Pancreas (tissue), 10 donors: ENCODE data around the gene KIF2C. TPM values are rescaled to one million over a fixed set of nuclear protein-coding genes. Genes with fewer than 3 reads are reported as not detected.
"Not testable (repeated sequence)": the region's sequence is repeated elsewhere in the genome, so short reads cannot be mapped to it uniquely, and the experiment has no call there.

ENCODE experiments used
- ATAC-seq, 4 donors: fragments of 200-7000 bp; cut with Tn5 transposase; one replicate each; pipeline versions ENCODE4 v1.8.0 to v1.9.1; 2020; ENCODE audit warnings: mild to moderate bottlenecking in 4 of 4, moderate library complexity in 4 of 4
- DNase-seq, 6 donors: peaks; one replicate each; pipeline ENCODE4 v3.0.0-alpha.2; 2020
- FAIRE-seq: peaks from 2 replicates; lab custom pipeline; 2012; peaks lifted over from hg19 to GRCh38; lab: Jason Lieb, UNC
- H3K27ac ChIP-seq, 4 donors: fragments of 200-600 bp; sonication (generic); 1 replicate in 3 of 4; 2 replicates in 1 of 4; pipeline versions ENCODE4 v1.5.0 to v1.8.0; 2020
- H3K27me3 ChIP-seq, 4 donors: fragments of 200-600 bp; one replicate each; pipeline ENCODE4 v1.8.0; 2021
- H3K36me3 ChIP-seq, 3 donors: fragments of 200-600 bp; sonication (generic) in 1 of 3; one replicate each; pipeline versions ENCODE4 v1.5.0 to v1.8.0; 2020 to 2021
- H3K4me1 ChIP-seq, 3 donors: fragments of 200-600 bp; one replicate each; pipeline ENCODE4 v1.8.0; 2021
- H3K4me3 ChIP-seq, 4 donors: fragments of 200-600 bp; sonication (generic) in 2 of 4; one replicate each; pipeline versions ENCODE4 v1.5.0 to v1.8.0; 2020 to 2021
- H3K9me3 ChIP-seq, 4 donors: fragments of 200-600 bp; one replicate each; pipeline ENCODE4 v1.8.0; 2021
- WGBS, 2 donors: extraction: QIAGEN DNeasy Blood & Tissue Kit; methylation state at CpG; one replicate each; pipeline ENCODE4 v1.1.7; 2013; 5-methylcytosine and 5-hydroxymethylcytosine counted together
- intact Hi-C, 3 donors: fragments of 100-400 bp; cut with DNase I; formaldehyde crosslinking; loops; one replicate each; pipeline versions ENCODE4 v1.11.1 to v1.14.2; 2022
- polyA plus RNA-seq, 2 donors: library from polyadenylated mRNA; stranded (reverse); fragments of 200-250 nt; gene quantifications; one replicate each; pipeline ENCODE4 v1.2.3, GENCODE V29; 2013
- total RNA-seq, 6 donors: library from RNA; stranded (reverse); fragmentation: NEBNext Ultra II Directional in 4 of 6; extraction: Animal tissue kit (Norgen Biotek cat#: 25700) in 4 of 6; gene quantifications; one replicate each; pipeline versions ENCODE4 v1.2.1 to v1.2.4, GENCODE V29; 2021 to 2023
- TF ChIP-seq, protein P1 (sequence below), 4 donors: fragments of 200-600 bp; sonication (generic) in 3 of 4; IDR thresholded peaks; one replicate each; pipeline versions ENCODE4 v1.5.0 to v1.8.0; 2021; ENCODE audit warnings: antibody characterized with exemption in 4 of 4
- donor health status: healthy with polysubstance abuse.
- donor health status: DM: no; HTN: no; CAD: no; lungs with moderate emphysema.
- donor health status: DM: no; HTN: no; CAD: no.
- donor health status: control.
- donor health status: control.
- donor health status: Bipolar disorder and iron deficiency.
- donor health status: DM: yes; HTN: yes; CAD: no.
- donor health status: DM: no; HTN: no; CAD: no.
- donor health status: DM: no; HTN: no; CAD: no.
- donor health status: DM: yes; HTN: yes; CAD: no.

KIF2C gene
- total and polyA plus RNA-seq, 8 donors = 0.12 to 1.6 (median 0.40) TPM; not detected in 1

DNA sequence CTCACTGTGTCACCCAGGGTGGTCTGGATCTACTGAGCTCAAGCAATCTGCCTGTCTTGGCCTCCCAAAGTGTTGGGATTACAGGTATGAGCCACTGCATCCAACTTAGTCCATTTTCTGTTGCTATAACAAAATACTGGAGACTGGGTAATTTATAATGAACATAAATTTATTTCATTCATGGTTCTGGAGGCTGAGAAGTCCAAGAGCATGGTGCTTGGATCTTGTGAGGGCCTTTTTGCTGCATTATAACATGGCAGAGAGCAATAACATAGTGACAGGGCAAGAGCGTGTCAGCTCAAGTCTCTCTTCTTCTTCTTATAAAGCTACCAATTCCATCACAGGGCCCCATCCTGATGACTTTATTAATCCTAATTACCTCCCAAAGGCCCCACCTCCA lies 3.6 kb upstream of the KIF2C start:
- no peak for ATAC-seq
- DNase-seq = no peak
- whole genome bisulfite sequencing, 2 donors = 89 to 98% methylated on average over 1 of the region's 1 CpG

DNA sequence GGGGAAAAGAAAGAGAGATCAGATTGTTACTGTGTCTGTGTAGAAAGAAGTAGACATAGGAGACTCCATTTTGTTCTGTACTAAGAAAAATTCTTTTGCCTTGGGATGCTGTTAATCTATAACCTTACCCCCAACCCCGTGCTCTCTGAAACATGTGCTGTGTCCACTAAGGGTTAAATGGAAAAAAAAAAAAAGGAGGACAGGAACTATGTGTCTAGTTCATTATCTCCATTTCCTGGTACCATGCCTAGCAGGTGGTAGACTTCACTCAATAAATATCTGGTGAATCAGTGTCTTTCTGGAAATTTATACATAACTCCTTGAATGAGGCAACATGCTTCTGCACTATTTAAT lies 707 bp upstream of the KIF2C start:
- DNase-seq, H3K27me3 ChIP-seq, intact Hi-C loops, H3K9me3 ChIP-seq, H3K4me1 ChIP-seq, FAIRE-seq, H3K36me3 ChIP-seq: not testable (repeated sequence)
- H3K27ac ChIP-seq = peak overlapping the region; percentile 63 to 91 (median 76)
- peak overlapping the region in 3 of 4 donors; percentile 26 to 53 (median 48) for H3K4me3 ChIP-seq
- WGBS, 2 donors = 5 to 18% methylated on average over 1 of the region's 1 CpG
- peak in 1 of 4 donors; percentile 2 for ATAC-seq

More for the DNA sequence above, 3.6 kb upstream of the KIF2C start:
- no peaks in the 10 kb centered on the region for H3K36me3 ChIP-seq
- peaks cover 0 to 8% (median 5%) of the 10 kb centered on the region in 3 donors for H3K4me1 ChIP-seq
- H3K9me3 ChIP-seq = no peaks in the 10 kb centered on the region
- intact Hi-C loops = no loop called here
- H3K4me3 ChIP-seq = no peak overlapping the region
- FAIRE-seq = no peak
- TF ChIP-seq, protein P1, sequence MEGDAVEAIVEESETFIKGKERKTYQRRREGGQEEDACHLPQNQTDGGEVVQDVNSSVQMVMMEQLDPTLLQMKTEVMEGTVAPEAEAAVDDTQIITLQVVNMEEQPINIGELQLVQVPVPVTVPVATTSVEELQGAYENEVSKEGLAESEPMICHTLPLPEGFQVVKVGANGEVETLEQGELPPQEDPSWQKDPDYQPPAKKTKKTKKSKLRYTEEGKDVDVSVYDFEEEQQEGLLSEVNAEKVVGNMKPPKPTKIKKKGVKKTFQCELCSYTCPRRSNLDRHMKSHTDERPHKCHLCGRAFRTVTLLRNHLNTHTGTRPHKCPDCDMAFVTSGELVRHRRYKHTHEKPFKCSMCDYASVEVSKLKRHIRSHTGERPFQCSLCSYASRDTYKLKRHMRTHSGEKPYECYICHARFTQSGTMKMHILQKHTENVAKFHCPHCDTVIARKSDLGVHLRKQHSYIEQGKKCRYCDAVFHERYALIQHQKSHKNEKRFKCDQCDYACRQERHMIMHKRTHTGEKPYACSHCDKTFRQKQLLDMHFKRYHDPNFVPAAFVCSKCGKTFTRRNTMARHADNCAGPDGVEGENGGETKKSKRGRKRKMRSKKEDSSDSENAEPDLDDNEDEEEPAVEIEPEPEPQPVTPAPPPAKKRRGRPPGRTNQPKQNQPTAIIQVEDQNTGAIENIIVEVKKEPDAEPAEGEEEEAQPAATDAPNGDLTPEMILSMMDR (IDR thresholded peaks at IDR 0.05) = no peak
- no peak overlapping the region for H3K27ac ChIP-seq
- no peaks in the 10 kb centered on the region for H3K27me3 ChIP-seq

DNA sequence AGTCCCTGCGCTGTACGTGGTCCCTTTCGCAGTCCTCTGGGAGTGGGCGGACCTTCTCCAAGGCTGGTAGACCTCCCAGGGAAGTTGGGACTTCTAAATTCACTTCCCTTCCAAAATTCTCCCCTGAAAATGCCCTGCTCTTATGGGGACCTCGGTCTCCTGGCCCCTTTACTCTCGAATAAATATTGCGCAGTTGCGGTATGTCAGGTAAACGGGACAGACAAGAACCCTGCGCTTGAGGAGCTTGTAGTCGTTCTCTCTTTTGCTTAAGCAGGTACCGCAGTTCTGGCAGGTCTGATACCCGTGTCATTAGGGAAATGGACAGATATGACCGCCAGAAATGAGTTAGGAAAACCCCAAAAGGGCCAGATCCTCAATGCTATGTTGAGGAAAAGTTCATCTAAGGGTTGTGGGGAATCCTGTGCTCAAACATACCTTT lies 561 bp downstream of the KIF2C start:
- WGBS, 2 donors = 3 to 4% methylated on average over 14 of the region's 14 CpGs
- H3K4me3 ChIP-seq = peak overlapping the region in 2 of 4 donors; percentile 48 to 53

DNA sequence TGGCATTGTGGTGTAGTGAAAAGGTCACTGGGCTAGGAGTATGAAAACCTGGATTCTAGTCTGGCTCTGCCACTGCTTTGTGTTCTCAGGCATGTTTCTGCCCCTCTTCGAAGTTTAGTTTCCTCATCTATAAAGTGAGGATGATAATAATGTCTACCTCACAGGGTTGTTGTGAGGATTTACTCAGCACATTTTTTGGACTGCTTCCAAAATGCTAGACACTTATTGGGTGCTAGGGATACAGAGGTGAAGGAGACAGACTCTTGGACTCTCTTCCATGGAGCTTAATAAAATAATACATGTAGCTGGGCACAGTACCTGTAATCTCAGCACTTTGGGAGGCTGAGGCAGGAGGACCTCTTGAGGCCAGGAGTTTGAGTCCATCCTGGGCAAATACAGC lies 3.6 kb downstream of the KIF2C start:
- no peak for DNase-seq
- TF ChIP-seq, protein P1 (IDR thresholded peaks at IDR 0.05) = no peak
- Histone ChIP-seq H3K27ac (no peak overlapping the region), H3K4me1 (peaks cover 0 to 8% (median 5%) of the 10 kb centered on the region in 3 donors), H3K4me3 (no peak overlapping the region), H3K27me3 (no peaks in the 10 kb centered on the region), H3K9me3 (no peaks in the 10 kb centered on the region), H3K36me3 (no peaks in the 10 kb centered on the region)
- 83 to 93% methylated on average over 1 of the region's 1 CpG for WGBS, 2 donors
- intact Hi-C loops = no loop called here
- ATAC-seq = no peak
- no peak for FAIRE-seq

More for the DNA sequence above, 561 bp downstream of the KIF2C start:
- DNase-seq = no peak
- intact Hi-C loops = no loop called here
- Histone ChIP-seq H3K36me3 (no peaks in the 10 kb centered on the region), H3K9me3 (no peaks in the 10 kb centered on the region), H3K4me1 (peaks cover 0 to 8% (median 5%) of the 10 kb centered on the region in 3 donors), H3K27me3 (no peaks in the 10 kb centered on the region), H3K27ac (no peak overlapping the region)
- no peak for FAIRE-seq
- TF ChIP-seq, protein P1 (IDR thresholded peaks at IDR 0.05) = no peak
- ATAC-seq = peak in 1 of 4 donors; percentile 5

DNA sequence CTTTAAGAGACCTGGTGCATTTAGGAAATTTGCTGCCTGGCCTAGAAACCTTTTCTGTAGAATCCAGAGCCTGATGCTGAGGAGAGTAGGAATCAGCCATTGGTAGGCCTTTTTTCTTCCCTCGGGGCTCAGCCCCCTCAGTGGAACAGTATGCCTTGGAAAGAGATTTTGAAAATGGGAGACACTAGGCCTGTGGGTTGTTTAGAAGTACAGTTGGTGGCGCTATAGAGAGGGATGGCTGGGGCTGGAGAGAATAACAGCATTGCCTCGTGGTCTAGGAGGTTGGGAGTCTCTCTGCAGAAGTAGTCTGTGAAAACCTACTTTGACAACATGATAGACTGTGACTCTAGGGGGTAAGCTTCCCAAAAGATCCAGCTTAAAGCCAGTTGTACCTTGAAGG lies 8.2 kb downstream of the KIF2C start:
- FAIRE-seq (no peak), DNase-seq (no peak), ATAC-seq (no peak)
- H3K4me1 ChIP-seq = no peaks in the 10 kb centered on the region
- H3K27me3 ChIP-seq = no peaks in the 10 kb centered on the region
- 84 to 94% methylated on average over 3 of the region's 3 CpGs for WGBS, 2 donors
- H3K4me3 ChIP-seq = no peak overlapping the region
- no peaks in the 10 kb centered on the region for H3K36me3 ChIP-seq
- no peaks in the 10 kb centered on the region for H3K9me3 ChIP-seq
- TF ChIP-seq, protein P1 (IDR thresholded peaks at IDR 0.05) = no peak
- no peak overlapping the region for H3K27ac ChIP-seq
- intact Hi-C loops = no loop called here
